Activated CD4-positive, alpha-beta T cell treated with anti-CD3 and anti-CD28 coated beads, Interleukin-2, amount 10 ng/mL, durations not matched to agents 7 days and 5 days (primary cell): ENCODE measurements around the gene APRT. TPM values are rescaled to one million over a fixed set of nuclear protein-coding genes. Genes with fewer than 3 reads are reported as not detected.

Source experiments
- CTCF ChIA-PET: fragments of 350-600 bp; sonication (Branson Sonifier 250); formaldehyde crosslinking; loops from one replicate; lab custom pipeline; 2021; ENCODE audit warnings: antibody characterized with exemption; lab: Charles Lee
- POLR2A ChIA-PET: fragments of 350-600 bp; sonication (Branson Sonifier 250); formaldehyde crosslinking; loops from one replicate; lab custom pipeline; 2021; ENCODE audit warnings: antibody characterized with exemption; lab: Charles Lee
- DNase-seq: peaks from one replicate; pipeline ENCODE4 v3.0.0-alpha.2; 2020
- H3K27ac Mint-ChIP-seq: one replicate; pipeline ENCODE4 v1.8.0; 2021; ENCODE audit warnings: mild to moderate bottlenecking, moderate library complexity, mixed read lengths
- H3K27me3 Mint-ChIP-seq: one replicate; pipeline ENCODE4 v1.8.0; 2021; ENCODE audit warnings: mixed read lengths
- H3K36me3 Mint-ChIP-seq: one replicate; pipeline ENCODE4 v1.8.0; 2021; ENCODE audit warnings: low read depth, mixed read lengths
- H3K4me1 Mint-ChIP-seq: one replicate; pipeline ENCODE4 v1.8.0; 2021; ENCODE audit warnings: mixed read lengths
- H3K4me3 Mint-ChIP-seq: one replicate; pipeline ENCODE4 v1.8.0; 2021; ENCODE audit warnings: mild to moderate bottlenecking, moderate library complexity, mixed read lengths
- H3K9me3 Mint-ChIP-seq: one replicate; pipeline ENCODE4 v1.8.0; 2021; ENCODE audit warnings: mixed read lengths
- total RNA-seq, 2 experiments: library from RNA; stranded (reverse); gene quantifications; one replicate each; pipeline ENCODE4 v1.2.3, GENCODE V29; 2021

The APRT gene
- total RNA-seq, 2 experiments from 2014 or later, result 86.2 to 112 TPM

DNA sequence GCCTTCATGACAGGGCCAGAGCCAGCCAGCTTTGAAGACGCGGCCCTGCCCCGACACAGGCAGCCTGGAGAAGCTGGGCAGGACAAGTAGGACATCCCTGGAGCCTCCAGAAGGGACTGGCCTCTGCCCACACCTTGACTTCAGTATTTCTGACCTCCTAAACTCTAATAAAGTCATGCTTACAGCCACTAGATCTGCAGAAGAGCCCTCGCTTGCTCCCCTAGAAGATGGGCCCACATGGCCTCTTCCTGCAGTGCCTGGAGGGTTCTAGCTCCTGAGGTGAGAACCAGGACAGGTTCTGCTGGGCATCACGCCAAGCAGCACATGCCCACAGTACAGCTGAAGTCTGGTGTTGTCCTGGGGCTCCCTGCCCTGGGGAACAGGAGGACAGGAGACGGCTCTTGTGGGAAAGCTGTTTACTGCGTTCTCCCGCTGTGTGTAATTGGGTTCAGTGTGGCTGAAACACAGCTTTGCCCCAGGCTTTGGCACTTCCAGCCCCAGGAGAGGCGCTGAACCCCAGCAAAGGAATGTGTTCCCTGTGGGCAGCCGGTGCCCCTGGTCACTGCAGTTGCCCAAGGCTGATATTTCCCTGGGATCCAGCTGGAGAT, 2.6 kb downstream of the APRT start:
- no peaks in the 10 kb centered on the region for H3K9me3 Mint-ChIP-seq
- no peak for DNase-seq
- H3K27ac Mint-ChIP-seq, result peak overlapping the region; percentile 62
- ChIA-PET POLR2A (interaction anchor here (0.6 kb wide), 1 partner anchor 8 kb away, joined by 4 read pairs; no protein-coding TSS in a partner anchor), CTCF (interaction anchor here (0.7 to 2.3 kb wide), 6 partner anchors 9 to 457 kb away, joined by 3 to 7 read pairs (median 4); no protein-coding TSS in a partner anchor)
- peak overlapping the region; percentile 85 for H3K4me3 Mint-ChIP-seq
- H3K36me3 Mint-ChIP-seq, result peaks cover 22% of the 10 kb centered on the region
- H3K27me3 Mint-ChIP-seq, result no peaks in the 10 kb centered on the region
- H3K4me1 Mint-ChIP-seq, result peaks cover 28% of the 10 kb centered on the region

DNA sequence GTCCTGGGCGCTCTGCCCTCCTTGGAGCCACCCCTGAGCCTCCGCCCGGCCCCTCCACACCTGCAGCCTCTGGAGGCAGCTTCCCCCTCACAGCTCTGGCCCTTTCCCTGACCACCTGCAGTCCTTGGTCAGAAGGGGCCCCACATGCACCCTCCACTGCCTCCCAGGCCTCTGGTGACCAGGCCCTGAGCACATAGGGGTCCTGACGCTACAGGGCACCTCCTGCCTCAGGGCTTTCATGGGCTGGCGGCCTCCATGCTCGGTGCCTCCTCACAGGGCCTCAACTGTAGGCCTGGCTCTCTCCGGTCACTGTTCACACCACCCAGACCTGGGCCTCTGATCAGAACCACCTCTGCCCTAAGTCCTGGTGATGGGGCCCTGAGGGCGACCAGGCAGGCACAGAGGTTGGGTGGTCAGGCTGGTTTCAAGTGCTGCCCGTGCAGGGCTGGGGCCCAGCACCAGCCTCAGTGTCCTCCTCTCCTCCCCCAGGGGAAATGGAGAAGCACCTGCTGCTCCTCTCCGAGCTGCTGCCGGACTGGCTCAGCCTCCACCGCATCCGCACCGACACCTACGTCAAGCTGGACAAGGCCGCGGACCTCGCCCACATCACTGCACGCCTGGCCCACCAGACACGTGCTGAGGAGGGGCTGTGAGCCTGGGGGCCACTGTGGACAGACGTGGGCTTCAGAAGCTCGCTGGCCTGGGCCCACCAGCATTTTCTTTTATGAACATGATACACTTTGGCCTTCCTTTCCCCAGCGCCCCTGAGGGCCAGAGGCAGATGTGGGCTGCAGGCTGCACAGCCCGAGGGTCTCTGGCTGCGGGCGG, 3.9 kb downstream of the APRT start:
- CTCF ChIA-PET, result no interaction called here
- H3K4me1 Mint-ChIP-seq, result peaks cover 28% of the 10 kb centered on the region
- H3K27me3 Mint-ChIP-seq, result no peaks in the 10 kb centered on the region
- no peak overlapping the region for H3K27ac Mint-ChIP-seq
- peaks cover 23% of the 10 kb centered on the region for H3K36me3 Mint-ChIP-seq
- H3K9me3 Mint-ChIP-seq, result no peaks in the 10 kb centered on the region
- H3K4me3 Mint-ChIP-seq, result peak overlapping the region; percentile 32
- no peak for DNase-seq
- POLR2A ChIA-PET, result no interaction called here

DNA sequence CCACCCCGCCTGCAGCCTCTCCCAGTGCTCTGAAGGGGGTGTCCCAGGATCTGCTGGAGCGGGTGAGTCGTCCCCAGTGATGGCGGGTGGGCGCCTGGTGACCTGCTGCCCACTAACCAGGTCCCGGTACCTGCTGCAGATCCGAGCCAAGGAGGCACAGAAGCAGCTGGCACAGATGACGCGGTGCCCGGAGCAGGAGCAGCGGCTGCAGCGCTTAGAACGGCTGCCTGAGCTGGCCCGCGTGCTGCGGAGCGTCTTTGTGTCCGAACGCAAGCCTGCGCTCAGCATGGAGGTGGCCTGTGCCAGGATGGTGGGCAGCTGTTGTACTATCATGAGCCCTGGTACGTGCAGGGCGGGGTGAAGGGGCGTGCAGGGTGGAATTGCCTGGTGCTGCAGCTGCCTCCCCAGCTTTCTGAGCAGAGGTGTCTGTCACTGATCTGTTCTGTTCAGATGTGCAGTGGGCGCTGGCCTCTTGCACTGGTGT, 4.5 kb downstream of the APRT start:
- ChIA-PET CTCF (interaction anchor here (1.3 to 2.5 kb wide), 2 partner anchors 9 to 70 kb away, joined by 3 to 6 read pairs; no protein-coding TSS in a partner anchor), POLR2A (no interaction called here)
- Mint-ChIP-seq H3K27me3 (no peaks in the 10 kb centered on the region), H3K4me1 (peaks cover 23% of the 10 kb centered on the region), H3K9me3 (no peaks in the 10 kb centered on the region), H3K36me3 (peaks cover 24% of the 10 kb centered on the region), H3K4me3 (no peak overlapping the region), H3K27ac (no peak overlapping the region)
- DNase-seq, result no peak

DNA sequence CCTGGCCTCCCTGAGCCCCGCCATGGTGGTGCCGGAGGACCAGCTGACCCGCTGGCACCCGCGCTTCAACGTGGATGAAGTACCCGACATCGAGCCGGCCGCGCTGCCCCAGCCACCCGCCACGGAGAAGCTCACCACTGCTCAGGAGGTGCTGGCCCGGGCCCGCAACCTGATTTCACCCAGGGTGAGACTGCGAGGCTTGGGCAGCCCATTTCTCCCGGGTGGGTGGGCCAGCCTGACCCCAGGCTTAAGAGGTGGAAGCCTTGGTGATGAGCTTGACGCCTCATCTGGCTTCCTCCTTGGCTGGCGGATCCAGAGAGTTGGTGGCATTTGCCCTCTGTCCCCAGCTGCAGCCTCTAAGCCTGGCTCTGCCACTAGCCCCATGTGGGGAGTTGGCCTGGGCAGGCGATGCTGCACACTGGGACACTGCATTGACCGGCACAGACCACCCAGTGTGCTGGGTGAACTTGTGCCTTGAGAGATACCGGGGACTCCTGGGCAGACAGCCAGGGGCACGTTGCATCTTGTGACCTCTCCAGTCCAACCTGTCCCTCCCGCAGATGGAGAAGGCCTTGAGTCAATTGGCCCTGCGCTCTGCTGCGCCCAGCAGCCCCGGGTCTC, 5.1 kb downstream of the APRT start:
- CTCF ChIA-PET, result interaction anchor here (0.5 to 2.5 kb wide), 3 partner anchors 10 to 215 kb away, joined by 3 to 6 read pairs (median 3); no protein-coding TSS in a partner anchor
- DNase-seq, result no peak
- Mint-ChIP-seq H3K36me3 (peaks cover 24% of the 10 kb centered on the region), H3K27ac (no peak overlapping the region), H3K9me3 (no peaks in the 10 kb centered on the region), H3K4me3 (no peak overlapping the region), H3K4me1 (peaks cover 25% of the 10 kb centered on the region), H3K27me3 (no peaks in the 10 kb centered on the region)
- POLR2A ChIA-PET, result no interaction called here

DNA sequence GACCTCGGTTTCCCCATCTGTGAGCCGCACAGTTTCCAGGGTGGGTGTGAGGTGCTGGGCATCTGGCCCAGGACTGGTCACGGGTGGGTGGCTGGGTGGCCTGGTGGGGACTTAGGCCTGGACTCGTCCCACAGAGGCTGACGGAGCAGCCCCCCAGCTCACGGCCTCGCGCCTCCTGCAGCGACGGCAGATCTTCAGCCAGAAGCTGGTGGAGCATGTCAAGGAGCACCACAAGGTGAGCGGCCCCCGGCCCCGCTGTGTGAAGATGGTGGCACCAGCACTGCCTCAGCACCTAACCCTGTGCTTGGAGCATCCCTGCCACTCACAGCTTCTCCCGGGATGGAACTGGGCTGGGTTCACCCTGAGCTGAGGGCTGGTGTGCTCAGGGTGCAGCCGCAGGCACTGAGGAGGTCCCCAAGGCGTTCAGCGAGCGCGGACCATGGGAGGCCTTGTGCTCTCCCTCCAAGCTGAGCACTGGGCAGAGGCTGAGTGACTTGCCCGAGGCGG, 5.8 kb downstream of the APRT start:
- H3K9me3 Mint-ChIP-seq, result no peaks in the 10 kb centered on the region
- ChIA-PET POLR2A (no interaction called here), CTCF (interaction anchor here (0.5 to 2.5 kb wide), 3 partner anchors 11 to 214 kb away, joined by 3 to 6 read pairs (median 3); no protein-coding TSS in a partner anchor)
- H3K4me1 Mint-ChIP-seq, result peaks cover 31% of the 10 kb centered on the region
- H3K4me3 Mint-ChIP-seq, result no peak overlapping the region
- H3K27me3 Mint-ChIP-seq, result no peaks in the 10 kb centered on the region
- no peak for DNase-seq
- no peak overlapping the region for H3K27ac Mint-ChIP-seq
- peaks cover 28% of the 10 kb centered on the region for H3K36me3 Mint-ChIP-seq

DNA sequence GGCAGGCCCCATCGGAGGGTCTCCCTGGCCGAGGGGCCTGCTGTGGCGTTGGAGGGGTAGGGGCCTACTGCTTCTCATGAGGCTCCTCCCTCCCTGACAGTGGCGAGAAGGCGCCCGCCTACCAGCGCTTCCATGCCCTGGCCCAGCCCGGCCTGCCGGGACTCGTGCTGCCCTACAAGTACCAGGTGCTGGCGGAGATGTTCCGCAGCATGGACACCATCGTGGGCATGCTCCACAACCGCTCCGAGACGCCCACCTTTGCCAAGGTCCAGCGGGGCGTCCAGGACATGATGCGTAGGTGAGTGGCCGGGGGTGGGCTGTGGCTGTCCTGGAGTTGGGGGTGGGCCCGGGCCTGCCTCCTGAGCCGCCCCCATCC, 6.4 kb downstream of the APRT start:
- DNase-seq, result no peak
- ChIA-PET POLR2A (no interaction called here), CTCF (interaction anchor here (1.2 to 2.5 kb wide), 2 partner anchors 25 to 68 kb away, joined by 3 to 6 read pairs; no protein-coding TSS in a partner anchor)
- peaks cover 31% of the 10 kb centered on the region for H3K36me3 Mint-ChIP-seq
- H3K27ac Mint-ChIP-seq, result no peak overlapping the region
- H3K9me3 Mint-ChIP-seq, result no peaks in the 10 kb centered on the region
- H3K4me1 Mint-ChIP-seq, result peaks cover 37% of the 10 kb centered on the region
- no peaks in the 10 kb centered on the region for H3K27me3 Mint-ChIP-seq
- H3K4me3 Mint-ChIP-seq, result peak overlapping the region; percentile 77

DNA sequence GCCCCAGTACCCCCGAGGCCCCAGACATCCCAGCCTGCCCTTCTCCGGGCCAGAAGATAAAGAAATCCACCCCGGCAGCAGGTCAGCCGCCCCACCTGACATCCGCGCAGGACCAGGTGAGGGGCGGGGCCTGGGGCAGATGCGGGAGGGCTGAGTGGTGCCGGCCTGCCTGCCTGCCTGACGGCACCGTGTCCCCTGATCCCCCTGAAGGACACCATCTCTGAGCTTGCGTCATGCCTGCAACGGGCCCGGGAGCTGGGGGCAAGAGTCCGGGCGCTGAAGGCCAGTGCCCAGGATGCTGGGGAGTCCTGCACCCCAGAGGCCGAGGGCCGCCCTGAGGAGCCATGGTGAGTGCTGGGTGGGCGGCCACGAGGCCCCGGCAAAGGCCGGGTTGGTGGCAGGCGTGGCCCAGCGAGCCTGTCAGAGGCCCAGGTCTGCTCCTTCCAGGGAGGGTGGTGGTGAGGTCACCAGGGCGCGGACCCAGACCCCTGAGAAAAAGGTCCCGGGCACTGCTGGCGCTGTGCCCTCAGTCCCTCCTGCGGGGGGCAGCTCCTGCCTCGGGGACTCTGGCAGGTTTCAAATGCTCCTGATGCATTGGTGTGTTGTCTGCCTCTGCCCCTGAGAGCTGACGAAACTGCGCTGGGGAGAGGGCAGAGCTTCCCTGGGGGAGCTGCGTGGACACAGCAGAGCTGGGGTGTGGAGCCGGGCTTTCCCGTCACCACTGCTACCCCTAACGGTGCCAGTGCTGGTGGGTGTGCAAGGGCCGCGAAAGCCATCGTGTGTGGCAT, 7.0 kb downstream of the APRT start:
- peak overlapping the region; percentile 77 for H3K4me3 Mint-ChIP-seq
- ChIA-PET CTCF (interaction anchor here (0.5 to 2.5 kb wide), 3 partner anchors 24 to 260 kb away, joined by 3 to 9 read pairs (median 6); no protein-coding TSS in a partner anchor), POLR2A (no interaction called here)
- peaks cover 39% of the 10 kb centered on the region for H3K4me1 Mint-ChIP-seq
- H3K27me3 Mint-ChIP-seq, result no peaks in the 10 kb centered on the region
- DNase-seq, result peak; percentile 50
- H3K9me3 Mint-ChIP-seq, result no peaks in the 10 kb centered on the region
- peaks cover 32% of the 10 kb centered on the region for H3K36me3 Mint-ChIP-seq
- peak overlapping the region; percentile 77 for H3K27ac Mint-ChIP-seq

DNA sequence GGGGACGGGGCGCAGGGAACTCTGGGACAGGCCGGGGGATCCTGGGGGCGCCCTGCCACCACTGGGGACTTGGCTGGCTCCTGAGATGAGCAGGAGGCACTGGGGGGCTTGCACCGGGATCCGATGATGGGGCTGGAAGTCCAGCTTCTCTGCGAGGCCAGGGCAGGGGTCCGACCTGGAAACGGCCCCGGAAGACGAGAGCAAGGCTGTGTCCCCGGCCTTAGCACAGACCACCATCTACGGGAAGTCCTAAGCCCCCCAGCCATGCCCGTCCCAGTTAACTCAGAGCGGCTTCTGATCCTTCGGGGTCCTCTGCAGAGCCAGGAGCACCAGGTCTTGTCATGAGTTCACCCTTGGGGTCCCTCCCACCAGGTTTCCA, 7.6 kb downstream of the APRT start:
- peak overlapping the region; percentile 77 for H3K27ac Mint-ChIP-seq
- POLR2A ChIA-PET, result no interaction called here
- peaks cover 42% of the 10 kb centered on the region for H3K4me1 Mint-ChIP-seq
- H3K9me3 Mint-ChIP-seq, result no peaks in the 10 kb centered on the region
- peaks cover 28% of the 10 kb centered on the region for H3K36me3 Mint-ChIP-seq
- peak overlapping the region; percentile 77 for H3K4me3 Mint-ChIP-seq
- CTCF ChIA-PET, result interaction anchor here (0.5 kb wide), 1 partner anchor 260 kb away, joined by 9 read pairs; no protein-coding TSS in a partner anchor
- H3K27me3 Mint-ChIP-seq, result no peaks in the 10 kb centered on the region
- no peak for DNase-seq

DNA sequence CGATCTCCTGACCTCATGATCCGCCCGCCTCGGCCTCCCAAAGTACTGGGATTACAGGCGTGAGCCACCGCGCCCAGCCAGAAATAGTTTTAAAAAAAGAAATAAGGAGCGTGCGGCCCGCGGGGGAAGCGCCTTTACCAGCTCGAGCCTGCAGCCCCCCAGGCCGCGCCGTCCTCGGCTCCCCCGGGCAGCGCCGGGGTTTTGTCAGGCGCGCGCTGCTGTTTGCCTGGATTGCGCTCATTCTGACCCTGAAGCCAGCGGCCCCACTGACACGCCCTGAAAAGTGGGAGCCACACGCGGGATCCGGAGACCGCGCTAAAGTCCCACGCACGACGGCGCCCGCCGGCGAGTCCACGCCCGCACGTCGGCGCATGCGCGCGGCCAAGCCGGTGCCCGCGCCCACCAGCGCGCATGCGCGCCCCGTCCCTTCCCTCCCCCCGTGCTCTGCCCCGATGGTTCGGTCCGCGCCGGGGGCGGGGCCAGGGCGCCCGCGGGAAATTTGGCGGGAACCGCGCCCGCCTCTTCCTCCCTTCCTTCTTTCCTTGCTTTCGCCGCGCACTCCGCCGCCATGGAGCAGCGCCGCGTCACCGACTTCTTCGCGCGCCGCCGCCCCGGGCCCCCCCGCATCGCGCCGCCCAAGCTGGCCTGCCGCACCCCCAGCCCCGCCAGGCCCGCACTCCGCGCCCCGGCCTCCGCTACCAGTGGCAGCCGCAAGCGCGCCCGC, 8.3 kb downstream of the APRT start, which contains the start of gene CDT1:
Gene CDT1, plus strand, starts transcription at position 526 of the 724 bp plus-strand sequence. Its CDS starts 43 bp downstream, at position 569.
- Mint-ChIP-seq H3K4me1 (peaks cover 42% of the 10 kb centered on the region), H3K36me3 (peaks cover 23% of the 10 kb centered on the region), H3K27ac (peak within 1 kb of the TSS; percentile 93), H3K9me3 (no peaks in the 10 kb centered on the region), H3K27me3 (no peaks in the 10 kb centered on the region), H3K4me3 (peak within 1 kb of the TSS; percentile 86)
- peak; percentile 81 for DNase-seq
- ChIA-PET CTCF (interaction anchor here (1.2 kb wide), 1 partner anchor 8 kb away, joined by 3 read pairs; the partner anchor contains the start of gene APRT), POLR2A (no interaction called here)

DNA sequence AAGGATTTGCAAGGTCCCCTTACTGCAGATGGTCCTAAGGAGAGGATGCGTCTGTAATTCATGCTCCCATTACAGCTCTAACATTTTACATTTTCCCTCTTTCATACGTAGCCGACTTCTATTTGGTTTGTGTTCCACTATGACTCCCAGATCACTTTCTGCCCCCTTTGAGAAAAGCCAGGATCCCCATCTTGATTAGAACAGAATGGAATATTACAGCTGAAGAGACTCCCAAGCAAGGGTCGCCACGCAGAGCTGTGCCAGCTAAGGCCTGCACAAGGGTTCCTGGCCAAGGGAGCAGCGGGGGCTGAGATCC, 11.5 kb downstream of the APRT start:
- Mint-ChIP-seq H3K27me3 (no peaks in the 10 kb centered on the region), H3K36me3 (peaks cover 15% of the 10 kb centered on the region), H3K4me3 (no peak overlapping the region), H3K4me1 (peaks cover 35% of the 10 kb centered on the region), H3K9me3 (no peaks in the 10 kb centered on the region), H3K27ac (peak overlapping the region; percentile 1)
- ChIA-PET POLR2A (no interaction called here), CTCF (interaction anchor here (1.0 to 2.9 kb wide), 4 partner anchors 10 to 63 kb away, joined by 3 to 13 read pairs (median 8); partner anchors contain the start of gene PIEZO1)
- no peak for DNase-seq

DNA sequence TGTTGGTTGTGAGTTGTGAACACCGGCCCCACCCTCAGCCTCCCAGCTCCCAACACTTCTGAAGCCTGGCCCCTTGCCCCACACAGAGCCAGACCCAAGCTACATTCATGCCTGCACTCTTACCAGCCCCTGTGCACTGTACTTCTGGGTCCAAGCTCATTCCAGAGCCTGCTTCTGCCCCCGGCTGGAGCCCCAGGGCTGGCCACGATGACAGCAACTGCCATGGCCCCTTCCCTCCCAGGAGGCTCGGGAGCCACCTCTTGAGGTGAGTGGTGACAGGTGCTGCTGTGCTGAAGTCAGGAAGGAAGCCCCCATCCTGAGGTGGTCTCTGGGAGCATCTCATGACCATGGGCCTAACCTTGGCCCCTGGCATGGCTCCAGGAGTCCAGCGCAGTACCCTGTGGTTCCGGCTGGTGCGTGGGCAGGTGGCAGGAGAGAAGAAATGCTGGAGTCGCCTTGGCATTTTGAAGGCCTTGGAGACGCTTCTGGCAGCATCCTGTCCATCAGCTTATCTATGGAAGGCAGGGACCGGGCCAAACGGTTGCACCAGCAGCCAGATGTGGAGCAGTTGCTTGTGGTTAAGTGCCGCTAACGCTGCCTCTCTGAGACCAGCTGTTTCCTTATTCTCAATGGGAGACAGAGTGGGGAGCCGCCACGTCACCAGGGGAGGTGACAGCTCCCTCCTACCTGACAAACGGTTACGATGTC, 12.0 kb downstream of the APRT start:
- no peaks in the 10 kb centered on the region for H3K9me3 Mint-ChIP-seq
- H3K27ac Mint-ChIP-seq, result peak overlapping the region; percentile 25
- ChIA-PET CTCF (interaction anchor here (1.0 to 2.9 kb wide), 7 partner anchors 10 to 416 kb away, joined by 3 to 13 read pairs (median 5); partner anchors contain the start of gene PIEZO1), POLR2A (no interaction called here)
- no peak overlapping the region for H3K4me3 Mint-ChIP-seq
- H3K4me1 Mint-ChIP-seq, result peaks cover 41% of the 10 kb centered on the region
- peak; percentile 57 for DNase-seq
- no peaks in the 10 kb centered on the region for H3K27me3 Mint-ChIP-seq
- H3K36me3 Mint-ChIP-seq, result peaks cover 15% of the 10 kb centered on the region
